ENCODE data around the gene TYRP1.
"Not testable (repeated sequence)": the region's sequence is repeated elsewhere in the genome, so short reads cannot be mapped to it uniquely, and the experiment has no call there.

GRCh38 chr9:12677462-12678126, 15.6 kb upstream of the TYRP1 start:
- TF ChIP-seq CTCF, POLR2A (IDR thresholded peaks at IDR 0.05): not testable (repeated sequence)
